ENCODE data around the gene IPO11.

The IPO11 gene

GRCh38 chr5:62575066-62575465, 162.5 kb downstream of the IPO11 start:
- no peak for DNase-seq

DNA sequence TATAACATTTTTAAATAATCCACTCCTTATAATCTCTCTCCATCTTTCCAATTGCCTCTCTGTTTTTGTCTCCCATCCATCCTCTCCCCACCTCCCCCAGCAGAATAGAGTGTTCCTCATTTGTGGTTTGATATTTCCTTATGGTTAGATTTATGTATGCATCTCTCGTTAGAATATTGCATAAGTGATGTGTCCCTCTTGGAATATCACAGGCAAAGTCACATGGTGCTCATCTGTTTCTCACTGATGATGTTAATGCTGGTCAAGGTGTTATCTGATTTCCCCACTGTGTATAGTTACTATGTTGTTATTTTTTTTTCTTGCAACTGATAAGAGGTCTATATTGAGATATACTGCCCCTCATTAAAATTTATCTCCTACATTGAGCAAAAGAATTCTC, 162.9 kb downstream of the IPO11 start:
- DNase-seq, result no peak

- no peak for DNase-seq
Observed at GRCh38 chr5:62576570-62577170, 164.1 kb downstream of the IPO11 start.

DNA sequence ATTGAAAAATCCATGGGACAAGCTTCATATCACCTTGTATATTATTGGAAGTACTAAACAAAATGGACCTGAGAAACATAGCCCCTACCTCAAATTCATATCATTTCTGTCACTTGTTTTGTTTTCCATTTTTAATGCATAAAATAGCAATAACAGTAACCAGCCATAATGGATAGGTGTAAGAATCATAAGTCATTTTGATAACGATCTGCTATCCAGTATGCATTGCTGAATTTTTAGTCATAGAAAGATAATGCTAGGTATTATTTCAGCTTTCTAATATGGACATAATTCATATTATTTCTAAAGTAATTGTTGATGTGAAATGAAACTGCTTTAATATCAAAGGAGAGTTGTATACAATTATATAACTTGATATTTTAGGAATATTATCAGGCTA, 164.9 kb downstream of the IPO11 start:
- DNase-seq, result no peak

DNA sequence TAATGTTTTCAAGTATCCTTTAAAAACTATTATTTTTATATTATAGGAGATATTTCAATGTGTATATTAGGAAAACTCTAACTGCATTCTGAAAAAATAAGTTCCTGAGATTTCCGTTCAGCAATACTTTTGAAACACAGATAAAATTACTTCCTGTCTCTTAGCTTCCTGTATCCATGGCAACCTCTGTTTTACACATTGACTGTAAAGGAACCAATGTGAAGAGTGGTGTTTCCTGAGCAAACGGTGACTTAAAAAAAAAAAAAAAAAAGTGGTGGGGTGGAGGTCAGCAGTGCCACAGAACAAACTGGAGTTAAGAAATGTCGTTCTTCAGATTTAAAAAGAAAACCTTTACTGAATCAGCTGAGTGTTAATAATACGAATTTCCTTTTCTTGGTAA, 166.0 kb downstream of the IPO11 start, which contains the start of gene LRRC70:
TSS of gene LRRC70 (plus strand) at position 280 of the 400 bp plus-strand sequence. CDS start 620 bp downstream, outside the sequence.
- DNase-seq, result no peak

- no peak for DNase-seq
Observed at GRCh38 chr5:62579761-62580160, 167.2 kb downstream of the IPO11 start.

GRCh38 chr5:62581836-62582597, 169.5 kb downstream of the IPO11 start:
- DNase-seq, result no peak

- no peak for DNase-seq
Observed at GRCh38 chr5:62584391-62584790, 171.8 kb downstream of the IPO11 start.

DNA sequence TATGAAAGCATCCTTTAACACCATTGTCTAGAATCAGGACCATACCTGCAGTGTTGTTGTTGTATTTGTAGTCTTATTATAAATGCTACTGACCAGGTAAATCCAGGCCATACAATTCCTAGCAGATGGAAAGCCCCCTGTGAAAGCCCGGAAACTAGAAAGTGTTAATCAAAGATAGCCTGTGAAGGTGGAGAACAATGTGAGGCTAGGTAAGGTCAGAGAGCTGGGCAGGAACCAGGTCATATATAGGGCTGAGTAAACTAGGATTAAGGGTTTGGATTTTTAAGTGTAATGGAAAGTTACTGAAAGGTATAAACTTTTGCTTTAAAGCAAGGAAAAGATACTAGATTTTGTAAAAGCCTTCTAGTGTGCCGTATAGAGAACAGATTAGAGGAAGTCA, 172.7 kb downstream of the IPO11 start:
- DNase-seq, result no peak

DNA sequence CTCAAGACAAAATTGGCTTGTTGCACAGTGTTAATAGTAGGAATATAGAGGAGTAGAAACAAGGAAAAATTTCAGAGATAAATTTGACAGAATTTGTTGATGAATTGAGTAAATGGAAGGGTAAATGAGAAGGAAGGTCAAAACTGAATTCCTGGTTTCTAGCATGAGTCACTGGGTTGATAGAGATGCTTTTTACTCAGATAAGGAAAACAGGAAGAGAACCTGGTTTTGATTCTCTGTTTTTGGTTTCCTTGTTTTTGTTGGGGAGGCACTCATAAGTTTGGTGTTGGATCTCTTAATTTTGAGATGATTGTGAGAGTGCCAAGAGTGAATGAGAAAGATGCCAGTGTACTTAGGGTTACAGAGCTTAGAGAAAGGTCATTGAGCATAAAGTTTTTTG, 173.2 kb downstream of the IPO11 start:
- DNase-seq, result no peak

DNA sequence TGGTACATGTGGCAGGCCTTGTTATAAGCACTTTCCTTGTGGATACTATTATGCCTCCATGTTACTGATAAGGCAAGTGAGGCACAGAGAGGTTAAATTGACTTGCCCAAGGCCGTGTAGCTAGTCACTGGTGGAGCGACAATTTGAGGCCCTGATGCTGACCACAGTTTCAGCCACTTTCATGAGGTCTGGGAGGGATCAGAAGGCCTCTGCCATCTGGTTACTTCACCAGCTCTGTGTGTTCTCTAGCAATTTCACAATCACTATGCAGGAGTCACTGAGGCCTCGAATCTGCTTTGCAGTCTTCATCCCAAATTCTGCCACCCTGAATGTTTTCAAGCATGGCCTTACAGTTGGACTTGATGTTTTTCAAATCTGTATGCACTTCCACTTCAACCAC, 175.2 kb downstream of the IPO11 start:
- no peak for DNase-seq

DNA sequence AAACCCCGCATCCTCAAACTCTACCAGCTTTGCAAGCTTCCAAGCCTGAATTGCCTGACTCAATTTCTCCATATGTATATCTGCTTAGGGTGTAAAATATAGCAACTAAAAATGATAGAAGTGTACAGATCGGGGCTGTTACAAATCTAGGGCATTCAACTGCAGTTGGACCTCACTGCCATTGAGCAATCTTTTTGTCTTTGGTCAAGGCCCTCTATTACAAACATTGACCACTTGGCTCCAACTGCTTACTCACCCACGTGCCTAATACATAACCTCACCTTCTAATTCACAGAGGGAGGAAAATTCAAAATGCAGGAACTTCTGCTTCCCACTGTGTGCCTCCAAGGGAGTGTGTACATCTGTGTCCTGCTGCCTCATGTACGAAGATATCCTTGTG, 176.1 kb downstream of the IPO11 start:
- DNase-seq, result no peak

DNA sequence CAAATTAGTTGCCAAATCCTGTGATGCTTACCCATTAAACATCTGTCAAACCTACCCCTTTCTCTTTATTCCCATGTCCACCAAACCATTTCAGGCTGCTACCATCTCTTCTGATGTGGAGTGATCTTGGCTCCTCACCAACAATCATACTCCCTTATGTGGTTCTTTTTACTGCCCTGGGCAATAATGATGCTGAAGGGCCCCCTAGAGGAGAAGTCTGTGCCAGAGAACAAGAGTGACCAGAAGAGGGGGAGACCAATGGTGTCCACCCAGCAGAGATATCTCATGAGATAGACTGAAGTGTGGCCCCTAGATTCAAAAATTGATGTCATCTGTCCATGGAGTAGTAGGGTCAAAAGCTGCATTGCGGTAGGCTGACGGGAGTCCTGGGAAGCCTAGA, 176.9 kb downstream of the IPO11 start:
- no peak for DNase-seq

GRCh38 chr5:62590387-62590786, 177.8 kb downstream of the IPO11 start:
- DNase-seq, result no peak

GRCh38 chr5:62592558-62592957, 180.0 kb downstream of the IPO11 start:
- no peak for DNase-seq

- DNase-seq, result no peak
Observed at GRCh38 chr5:62593331-62593730, 180.8 kb downstream of the IPO11 start.

DNA sequence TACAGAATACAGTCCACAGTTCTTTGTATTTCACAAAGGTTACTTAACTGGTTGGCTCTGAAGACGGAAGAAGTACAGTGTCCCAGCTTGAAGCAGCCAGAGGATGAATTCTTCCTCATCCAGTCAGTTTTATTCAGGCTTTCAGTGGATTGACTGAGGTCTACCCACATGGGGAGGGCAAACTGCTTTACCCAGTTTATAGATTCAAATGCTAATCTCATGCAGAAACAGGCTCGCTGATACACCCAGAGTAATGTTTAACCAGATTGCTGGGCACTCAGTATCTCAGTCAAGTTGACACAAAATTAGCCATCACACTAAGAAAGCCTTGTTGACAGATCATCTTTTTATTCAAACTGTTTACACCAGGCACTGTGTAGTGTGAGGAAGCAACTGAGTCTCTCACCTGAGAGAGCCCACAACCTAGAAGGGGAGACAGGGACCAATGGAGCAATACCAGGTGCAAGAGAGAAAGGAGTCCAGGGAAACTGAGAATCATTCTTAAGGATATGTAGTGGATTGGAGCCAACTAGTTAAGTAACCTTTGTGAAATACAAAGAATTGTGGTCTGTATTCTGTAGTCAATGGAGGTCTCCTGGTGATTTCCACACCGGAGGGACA, 181.9 kb downstream of the IPO11 start:
- DNase-seq, result no peak

DNA sequence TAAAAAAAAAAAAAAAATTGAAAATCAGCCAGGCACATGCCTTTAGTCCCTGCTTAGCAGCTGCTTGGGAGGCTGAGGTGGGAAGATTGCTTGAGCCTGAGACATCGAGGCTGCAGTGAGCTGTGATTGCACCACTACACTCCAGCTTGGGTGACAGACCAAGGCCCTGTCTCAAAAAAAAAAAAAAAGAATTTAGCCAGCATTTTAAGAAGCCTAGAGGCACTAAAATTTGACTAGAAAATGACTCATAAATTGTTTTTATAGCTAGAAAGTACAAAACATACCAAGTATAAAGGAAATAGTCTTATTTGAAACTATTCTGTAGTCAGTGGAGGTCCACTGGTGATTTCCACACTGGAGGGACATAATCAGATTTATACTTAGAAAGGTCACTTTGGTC, 183.5 kb downstream of the IPO11 start:
- no peak for DNase-seq

- DNase-seq, result no peak
Observed at GRCh38 chr5:62596691-62597090, 184.1 kb downstream of the IPO11 start.

DNA sequence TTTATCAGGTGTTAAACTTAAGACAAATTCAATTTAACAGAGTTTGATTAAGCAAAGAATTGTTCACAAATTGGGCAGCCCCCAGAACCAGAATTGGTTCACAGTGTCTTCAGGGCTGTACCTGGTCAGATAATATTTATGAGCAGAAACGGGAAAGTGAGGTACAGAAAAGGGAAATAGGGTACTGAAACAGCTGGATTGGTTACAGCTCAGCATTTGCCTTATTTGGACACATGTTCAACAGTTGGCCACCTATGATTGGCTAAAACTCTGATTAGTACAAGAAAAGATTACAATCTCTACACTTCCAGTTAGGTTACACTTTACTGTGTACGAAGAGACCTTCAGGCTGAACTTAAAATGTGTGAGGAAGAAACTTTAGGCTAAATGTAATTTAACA, 184.8 kb downstream of the IPO11 start:
- no peak for DNase-seq

DNA sequence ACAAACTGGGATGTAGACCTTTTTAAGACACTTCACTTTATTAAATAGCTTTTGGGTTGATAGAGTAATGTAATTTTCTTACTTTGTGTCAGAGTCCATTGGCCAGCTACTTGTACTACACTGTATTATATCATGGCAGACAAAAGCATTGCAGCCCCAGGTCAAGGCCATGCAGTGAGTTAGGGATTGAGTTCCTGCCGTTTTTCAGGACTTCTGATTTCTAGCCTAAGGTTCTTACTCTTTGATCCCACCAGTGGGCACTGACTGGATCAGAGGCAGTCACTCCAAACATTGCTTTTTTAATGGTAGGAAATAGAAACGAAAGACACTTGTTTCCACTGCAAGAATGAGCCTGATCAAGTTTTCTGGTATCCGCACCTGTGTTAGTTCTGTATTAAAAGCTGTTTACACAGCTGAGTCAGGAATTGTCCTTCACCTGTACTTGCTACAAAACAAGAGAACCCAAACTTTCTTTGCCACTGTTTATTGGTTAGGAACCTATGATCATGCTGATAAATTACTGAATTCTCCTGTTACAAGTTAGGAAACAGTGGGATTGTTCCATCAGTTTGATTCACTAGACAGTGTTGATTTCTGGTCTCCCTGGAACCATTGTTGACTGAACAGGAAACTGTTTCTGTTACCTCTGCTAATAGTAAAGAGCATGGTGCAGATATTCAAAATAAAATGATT, 188.1 kb downstream of the IPO11 start:
- DNase-seq, result no peak

GRCh38 chr5:62603934-62604333, 191.4 kb downstream of the IPO11 start:
- DNase-seq, result no peak

DNA sequence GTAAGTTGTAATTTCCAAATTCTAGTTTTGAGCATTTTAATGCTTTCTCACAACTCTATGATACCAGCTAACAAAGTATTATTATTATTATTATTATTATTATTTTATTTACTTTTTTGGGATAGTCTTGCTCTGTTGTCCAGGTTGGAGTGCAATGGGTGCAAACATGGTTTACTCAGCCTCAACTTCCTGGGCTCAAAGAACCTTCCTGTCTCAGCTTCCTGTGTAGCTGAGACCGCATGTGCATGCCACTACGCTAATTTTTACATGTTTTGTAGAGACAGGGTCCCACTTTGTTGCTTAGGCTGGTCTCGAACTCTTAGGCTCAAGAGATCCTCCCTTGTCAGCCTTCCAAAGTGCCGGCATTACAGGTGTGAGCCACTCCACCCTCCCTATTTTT, 193.1 kb downstream of the IPO11 start:
- DNase-seq, result no peak

DNA sequence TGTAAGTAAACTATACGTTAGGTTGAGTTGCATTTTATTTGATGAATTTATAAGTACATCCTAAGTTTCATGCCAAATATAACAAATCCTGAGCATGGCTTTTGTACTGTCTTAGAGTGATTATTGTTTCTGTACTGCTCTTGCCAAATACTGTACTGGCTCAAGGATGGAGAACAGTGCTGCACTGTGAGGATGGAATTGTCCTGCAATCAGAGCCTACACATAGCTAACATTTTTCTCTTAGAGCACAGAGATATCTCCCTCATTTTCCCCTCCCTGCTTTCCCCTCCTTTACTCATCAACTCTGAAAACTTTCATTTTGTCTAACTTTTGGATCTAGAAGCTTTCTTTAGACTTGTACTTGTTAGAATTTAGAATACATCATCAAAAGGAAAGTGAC, 194.3 kb downstream of the IPO11 start:
- DNase-seq, result no peak
